ENCODE results near the gene CACUL1.

DNA sequence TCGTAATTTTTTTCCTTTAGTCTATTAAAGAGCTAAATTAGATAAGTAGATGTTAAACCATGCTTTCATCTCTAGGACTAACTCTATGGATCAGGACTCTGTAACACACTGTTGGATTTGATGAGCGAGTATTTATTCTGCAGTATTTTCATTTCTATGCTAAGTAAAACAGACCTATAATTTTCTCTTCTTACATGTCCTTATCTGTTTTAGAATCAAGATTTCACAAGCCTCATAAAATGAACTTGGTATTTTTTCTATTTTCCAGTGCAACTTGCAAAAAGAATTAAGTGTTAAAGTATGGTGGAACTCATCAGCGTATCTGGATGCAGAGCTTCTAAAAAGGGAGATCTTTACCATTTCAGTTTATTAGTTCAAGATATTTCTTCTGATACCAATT is 2.4 kb downstream of the CACUL1 start:
- TF ChIP-seq POLR2A (IDR thresholded peaks at IDR 0.05; ENCODE audit: low read depth, low read length) (no peak), POLR2AphosphoS5 (IDR thresholded peaks at IDR 0.05; ENCODE audit: low read depth, low read length) (no peak), SPI1 (IDR thresholded peaks at IDR 0.05; ENCODE audit: low read depth, low read length) (no peak)

Measured in GM12891 (cell line).